OCI-M2 (cell line): ENCODE measurements around the gene FBXL17.
"Not testable (repeated sequence)": the region's sequence is repeated elsewhere in the genome, so short reads cannot be mapped to it uniquely, and the experiment has no call there.

ENCODE experiments used
- DNase-seq: peaks from one replicate; lab custom pipeline; 2025; ENCODE audit not compliant: unreplicated experiment; lab: John Stamatoyannopoulos, UW

The FBXL17 gene

DNA sequence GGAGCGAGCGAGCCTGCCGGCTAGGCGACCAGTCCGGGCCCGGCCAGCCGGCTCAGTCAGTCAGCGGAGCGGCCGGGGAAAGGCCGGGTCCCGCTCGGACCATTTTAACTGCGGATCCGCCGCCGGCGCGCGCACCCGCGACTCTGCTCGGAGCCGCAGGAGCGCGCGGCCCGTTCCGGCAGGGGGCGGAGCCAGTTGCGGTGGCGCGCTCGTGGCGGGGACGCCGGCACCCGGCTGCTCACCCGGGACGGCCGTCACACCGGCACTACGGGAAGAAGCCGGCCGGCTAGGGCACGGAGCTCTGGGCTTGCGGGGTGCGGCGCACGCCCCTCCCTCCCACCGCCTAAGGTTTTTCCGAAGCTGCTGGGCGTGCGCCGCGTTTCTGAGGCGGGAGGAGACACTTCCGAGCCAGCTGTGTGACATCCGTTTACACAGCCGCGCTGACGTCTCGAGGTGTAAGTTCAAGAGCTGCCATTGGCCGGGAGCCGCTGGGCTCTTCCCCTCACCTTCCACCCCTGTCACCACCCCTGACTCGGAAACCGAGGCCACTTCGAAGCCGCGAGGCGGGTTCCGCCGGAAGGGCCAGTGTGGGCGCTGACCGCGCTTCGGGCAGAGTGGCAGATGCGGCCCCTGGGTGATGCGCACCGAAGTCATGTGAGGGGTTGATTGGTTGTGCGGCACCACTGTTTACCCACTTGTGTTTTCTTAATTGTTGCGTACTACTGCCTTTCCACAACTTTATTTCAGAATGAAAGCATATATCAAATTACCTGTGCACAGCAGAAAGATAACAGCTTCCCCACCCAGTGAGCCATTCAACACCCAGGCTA lies at the start of gene FBXL17:
Gene FBXL17, minus strand, starts transcription at position 145 of the 830 bp plus-strand sequence.
- peak; percentile 28 for DNase-seq

DNA sequence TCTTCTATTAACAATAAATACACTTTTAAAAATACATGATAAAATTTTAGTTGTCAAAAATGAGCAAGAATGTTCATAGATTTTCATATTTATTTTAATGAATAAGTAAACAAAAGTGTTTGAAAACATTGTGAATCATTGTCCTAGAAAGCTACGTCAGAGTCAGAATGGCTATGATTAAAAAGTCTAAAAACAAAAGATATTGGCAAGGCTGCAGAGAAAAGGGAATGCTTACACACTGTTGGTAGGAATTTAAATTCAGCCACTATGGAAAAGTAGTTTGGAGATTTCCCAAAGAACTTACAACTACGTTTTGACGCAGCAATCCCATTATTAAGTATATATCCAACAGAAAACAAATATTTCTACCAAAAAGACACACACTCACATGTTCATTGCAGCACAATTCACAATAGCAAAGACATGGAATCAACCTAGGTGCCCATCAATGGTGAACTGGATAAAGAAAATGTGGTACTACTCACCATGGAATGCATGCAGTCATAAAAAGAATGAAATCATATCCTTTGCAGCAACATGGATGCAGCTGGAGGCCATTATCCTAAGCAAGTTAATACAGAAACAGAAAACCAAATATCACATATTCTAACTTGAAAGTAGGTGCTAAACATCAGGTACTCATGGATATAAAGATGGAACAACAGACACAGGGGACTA lies 49.2 kb upstream of the FBXL17 start:
- no peak for DNase-seq

DNA sequence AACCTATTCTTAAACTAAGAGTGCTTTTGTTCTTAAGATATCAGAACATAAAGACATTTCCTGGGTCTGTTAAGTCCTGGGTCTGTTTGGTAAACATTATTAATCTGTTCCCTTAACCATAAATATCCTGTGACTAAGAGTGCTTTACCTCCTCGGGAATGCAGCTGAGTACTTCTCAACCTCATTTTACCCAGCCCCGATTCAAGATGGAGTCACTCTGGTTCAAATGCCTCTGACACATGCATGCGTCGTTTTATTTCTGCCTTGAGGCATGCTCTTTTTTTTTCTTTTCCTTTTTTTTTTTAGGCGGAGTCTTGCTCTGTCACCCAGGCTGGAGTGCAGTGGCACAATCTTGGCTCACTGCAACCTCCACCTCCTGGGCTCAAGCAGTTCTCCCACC lies 39.8 kb upstream of the FBXL17 start:
- no peak for DNase-seq

DNA sequence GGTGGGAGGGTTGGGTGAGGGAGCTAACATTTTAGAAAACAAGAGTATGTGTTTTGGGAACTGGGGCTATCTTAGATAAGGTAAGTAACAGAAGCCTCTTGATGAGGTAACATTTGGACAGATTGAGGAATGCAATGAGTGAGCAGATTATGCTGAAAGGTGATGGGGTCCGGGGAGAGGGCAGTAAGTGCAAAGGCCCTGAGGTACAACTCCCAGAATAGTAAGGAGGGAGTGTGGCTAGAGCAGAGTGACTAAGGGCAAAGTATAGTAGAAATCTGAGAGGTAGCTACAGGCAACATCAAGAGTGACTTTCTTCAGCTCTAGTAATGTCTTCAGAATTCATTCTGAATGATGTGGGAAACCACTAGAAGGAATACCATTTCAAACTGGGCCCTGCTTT lies 38.9 kb upstream of the FBXL17 start:
- DNase-seq = no peak

DNA sequence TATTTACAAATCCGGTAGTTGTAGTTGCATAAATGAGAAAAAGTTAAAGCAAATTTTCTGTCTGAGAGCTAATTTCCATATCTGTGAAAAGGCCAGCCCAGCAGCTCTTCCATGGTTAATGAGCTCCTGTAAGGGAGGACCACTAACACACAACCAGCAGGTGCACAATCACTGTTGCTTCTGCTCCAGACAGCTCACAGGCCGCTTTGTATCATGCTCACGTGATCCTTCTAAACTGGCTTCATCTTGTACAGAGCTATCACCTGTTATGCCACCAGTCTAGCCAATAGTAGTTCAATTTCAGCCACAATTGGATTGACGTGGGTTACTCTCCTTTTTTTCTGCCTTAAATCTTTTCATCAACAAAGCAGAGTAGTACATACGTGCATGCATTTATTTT lies 38.3 kb upstream of the FBXL17 start:
- no peak for DNase-seq

DNA sequence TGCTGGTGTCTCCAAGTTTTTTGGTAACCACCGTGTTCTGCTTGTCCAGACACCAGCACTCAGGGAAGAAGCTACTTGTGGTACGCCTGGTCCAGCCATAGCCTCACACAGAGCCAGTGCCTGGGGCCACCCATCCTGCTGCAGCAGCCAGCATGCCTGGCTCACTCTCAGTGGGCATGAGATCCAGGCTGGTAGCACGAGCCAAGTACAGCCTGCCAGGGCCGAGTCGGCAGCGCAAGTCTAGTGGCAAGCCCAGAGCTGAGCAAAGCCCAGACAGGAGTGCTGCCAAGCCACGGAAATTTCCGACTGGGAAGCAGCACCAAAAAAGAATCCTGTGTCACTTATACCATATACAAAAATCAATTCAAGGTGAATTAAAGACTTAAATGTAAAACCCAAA lies 36.3 kb upstream of the FBXL17 start:
- DNase-seq = no peak

DNA sequence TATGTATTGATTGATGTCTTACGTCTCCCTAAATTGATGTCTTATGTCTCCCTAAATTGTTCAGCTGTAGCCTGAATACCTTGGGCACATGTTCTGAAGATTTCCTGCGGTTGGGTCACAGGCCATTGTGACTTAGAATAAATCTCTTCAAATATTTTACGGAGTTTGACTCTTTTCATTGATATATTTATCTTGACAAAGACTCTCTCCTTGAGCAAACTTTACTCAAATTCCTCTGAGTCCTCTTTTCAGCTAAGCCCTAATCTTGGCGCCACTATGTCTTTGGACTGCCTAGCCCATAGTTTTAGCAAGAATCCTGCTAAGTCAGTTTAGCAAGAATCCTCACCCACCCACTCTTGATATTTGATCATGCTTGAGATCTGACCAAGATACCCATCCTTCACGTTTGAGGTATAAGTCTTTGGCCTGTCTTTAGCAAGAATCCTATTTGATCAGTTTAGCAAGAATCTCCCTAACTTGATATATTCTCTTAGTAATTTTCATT lies 35.3 kb upstream of the FBXL17 start:
- no peak for DNase-seq

DNA sequence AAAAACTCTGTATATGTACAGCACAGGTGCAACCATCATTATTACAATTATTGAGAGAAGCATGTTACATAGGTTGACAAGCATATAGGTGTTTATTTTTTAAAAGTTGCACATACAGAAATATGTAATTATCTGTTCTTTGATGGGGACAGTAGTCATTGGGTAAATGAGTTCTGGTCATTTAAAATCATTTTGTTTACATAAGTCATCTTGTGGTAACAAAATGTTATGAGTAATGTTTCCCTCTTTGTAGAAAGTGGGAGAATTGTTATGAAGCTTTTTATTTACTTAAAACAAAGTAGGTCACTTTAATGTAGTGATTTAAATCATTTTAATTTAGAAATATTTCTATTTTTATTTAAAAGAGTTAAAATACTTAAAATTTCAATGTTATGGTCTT lies 33.8 kb upstream of the FBXL17 start:
- no peak for DNase-seq

DNA sequence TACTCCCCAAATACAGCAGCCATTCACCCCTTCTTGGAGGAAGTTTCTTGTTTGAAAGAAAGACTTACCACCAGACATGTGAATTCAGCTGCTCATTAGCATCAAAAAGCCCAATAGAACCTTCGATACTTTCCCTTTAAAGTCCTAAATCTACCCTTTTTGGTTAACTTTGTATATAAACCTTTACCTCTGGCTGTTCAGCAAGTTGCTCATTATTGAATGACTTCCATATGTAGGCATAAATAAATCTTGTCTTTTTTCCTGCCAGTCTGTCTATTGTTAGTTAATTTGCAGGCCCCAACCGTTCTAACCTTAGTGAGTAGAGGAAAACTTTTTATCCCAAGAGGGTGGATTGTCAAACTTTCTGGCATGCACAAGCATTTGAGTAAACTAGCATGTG lies 27.9 kb upstream of the FBXL17 start:
- no peak for DNase-seq

DNA sequence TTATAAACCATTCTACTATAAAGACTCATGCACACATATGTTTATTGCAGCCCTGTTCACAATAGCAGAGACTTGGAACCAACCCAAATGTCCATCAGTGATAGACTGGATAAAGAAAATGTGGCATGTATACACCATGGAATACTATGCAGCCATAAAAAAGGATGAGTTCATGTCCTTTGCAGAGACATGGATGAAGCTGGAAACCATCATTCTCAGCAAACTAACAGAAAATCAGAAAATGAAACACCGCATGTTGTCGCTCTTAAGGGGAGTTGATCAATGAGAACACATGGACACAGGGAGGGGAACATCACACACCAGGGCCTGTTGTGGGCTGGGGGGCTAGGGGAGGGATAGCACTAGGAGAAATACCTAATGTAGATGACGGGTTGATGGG lies 23.3 kb upstream of the FBXL17 start:
- DNase-seq = not testable (repeated sequence)

DNA sequence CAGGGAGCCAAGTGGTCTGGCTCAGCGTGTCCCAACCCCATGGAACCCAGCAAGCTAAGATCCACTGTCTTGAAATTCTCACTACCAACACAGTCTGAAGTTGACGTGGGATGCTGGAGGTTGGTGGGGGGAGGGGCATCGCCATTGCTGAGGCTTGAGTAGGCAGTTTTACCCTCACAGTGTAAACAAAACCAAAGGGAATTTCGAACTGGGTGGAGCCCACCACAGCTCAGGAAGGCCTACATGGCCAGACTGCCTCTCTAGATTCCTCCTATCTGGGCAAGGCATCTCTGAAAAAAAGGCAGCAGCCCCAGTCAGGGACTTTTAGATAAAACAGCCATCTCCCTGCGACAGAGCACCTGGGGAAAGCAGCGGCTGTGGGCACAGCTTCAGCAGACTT lies 17.1 kb upstream of the FBXL17 start:
- no peak for DNase-seq

DNA sequence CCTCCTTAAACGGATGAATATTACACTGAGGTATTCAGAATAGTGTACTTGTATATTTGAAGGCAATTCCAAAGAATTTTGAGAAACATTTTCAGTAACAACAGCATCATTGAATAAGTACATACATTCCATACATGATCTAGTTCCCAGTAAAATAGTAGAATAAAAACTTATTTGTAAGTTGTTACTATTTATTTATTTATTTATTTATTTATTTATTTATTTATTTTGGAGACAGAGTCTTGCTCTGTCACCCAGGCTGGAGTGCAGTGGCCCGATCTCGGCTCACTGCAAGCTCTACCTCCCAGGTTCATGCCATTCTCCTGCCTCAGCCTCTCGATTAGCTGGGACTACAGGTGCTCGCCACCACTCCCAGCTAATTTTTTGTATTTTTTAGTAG lies 14.9 kb upstream of the FBXL17 start:
- DNase-seq = not testable (repeated sequence)

DNA sequence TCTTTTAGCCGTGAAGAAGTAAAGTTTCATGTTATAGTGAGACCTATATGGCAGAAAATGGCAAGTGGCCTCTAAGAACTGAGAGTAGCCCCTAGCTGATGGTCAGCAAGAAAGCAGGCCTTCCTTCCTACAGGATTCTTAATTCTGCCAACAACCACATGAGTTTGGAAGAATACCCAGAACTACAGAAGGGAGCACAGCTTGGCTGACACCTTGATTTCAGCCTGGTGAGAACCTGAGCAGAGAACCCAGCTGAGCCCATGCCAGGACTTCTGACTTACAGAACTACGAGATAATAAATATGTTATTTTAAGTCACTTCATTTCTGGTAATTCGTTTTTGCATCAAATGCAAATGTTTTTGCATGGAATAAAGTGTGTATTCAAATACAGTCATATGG lies 5.9 kb upstream of the FBXL17 start:
- no peak for DNase-seq

DNA sequence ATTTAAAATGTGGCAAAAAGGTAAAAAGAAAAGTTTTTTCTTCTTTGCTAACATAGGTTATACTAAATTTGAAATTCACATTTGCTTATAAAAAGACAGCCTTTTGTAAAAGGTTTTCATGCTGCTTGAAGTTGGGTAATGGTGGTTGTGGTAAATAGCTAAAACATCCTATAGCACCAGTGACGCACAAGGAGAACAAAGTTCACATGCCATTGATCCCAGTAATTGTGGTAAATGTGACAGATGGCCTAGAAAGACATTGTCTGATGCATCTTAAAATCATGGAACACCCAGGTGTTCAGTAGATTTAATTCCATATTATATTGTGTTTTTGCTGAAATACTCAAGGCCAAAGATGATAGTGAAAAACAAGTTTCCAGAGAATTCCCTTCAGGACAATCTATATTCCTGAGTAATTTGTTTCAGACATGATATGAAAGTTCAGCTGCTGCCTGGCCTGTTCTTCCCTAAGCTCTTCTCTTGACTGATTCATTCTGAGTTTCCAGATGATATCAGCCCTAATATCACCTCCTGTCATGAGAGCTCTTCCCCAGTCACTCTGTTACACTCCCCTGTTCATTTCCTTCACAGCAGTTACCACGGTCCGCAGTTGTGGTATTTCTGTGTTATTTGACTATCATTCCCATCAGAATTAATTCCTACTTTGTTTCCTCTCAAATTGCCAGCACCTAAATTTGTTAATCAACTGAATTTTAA lies 4.6 kb upstream of the FBXL17 start:
- no peak for DNase-seq

DNA sequence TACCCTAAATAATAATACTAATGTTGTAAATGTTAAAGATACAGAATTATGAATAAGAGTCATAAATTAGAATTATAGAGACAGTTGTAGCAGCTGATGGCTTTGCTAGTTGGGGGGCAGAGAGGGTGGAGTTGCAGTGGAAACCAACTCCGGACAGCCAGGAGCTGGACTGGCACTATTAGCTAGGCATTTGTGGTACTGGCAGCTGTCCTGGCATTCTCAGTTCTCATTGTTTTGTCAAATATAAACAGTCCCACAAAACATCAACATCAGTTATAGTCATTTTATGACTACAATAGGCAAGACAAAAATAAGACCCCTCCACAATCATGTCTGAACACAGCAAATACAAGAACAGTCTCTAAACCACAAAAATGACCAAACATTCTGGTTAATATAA lies 2.8 kb upstream of the FBXL17 start:
- DNase-seq = no peak

DNA sequence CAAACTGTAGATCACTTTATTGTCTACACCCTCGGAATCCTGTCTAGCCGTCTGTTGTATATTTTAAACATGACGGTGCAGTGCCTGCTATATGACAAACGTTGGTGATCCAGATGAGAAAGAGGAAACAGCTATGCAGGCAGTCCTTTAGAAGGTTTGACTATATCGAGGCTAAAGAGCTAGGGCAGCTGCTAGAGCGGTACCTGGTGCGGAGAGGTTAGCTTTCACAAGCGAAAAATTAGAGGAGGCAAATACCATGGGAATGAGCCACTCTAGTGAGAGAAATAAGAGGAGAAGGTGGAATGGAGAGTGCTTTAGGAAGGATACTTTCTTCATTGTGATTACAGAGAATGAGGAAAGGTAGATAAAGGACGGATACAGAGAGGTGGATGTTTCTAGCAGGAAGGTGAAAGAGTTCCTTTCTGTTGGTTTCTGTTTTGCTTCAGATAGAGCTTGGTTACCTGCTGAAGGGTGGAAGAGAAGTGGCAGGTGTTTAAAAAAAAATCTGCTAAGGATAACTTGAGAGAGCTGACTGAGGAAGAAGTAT lies 959 bp upstream of the FBXL17 start:
- no peak for DNase-seq

DNA sequence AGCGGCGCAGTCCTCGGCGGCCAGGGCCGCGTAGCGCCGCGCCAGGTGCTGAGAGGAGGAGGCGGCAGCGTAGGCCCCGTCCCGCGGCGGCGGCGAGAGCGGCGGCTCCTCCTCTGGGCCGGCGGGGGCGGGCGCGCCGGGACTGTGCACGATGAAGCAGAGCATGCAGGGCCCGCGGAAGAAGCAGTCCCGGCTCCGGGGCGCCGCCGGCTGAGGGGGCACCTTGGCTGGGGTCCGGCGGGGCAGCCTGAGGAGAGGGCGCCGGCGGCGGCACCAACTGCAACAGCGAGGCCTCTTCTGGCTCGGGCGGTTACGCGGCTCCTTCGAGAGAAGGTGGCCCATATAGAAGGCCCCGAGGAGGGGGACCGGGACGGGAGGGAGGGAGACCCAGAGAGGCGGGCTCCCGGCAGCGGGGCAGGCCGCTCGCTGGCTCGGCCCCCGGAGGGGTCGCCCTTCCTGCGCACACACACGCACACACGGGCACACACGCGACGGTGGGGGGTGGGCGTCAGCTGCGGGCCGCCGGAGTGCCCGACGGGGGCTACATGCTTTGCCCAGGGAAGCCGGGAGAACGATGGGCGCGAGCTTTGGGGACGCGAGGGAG lies 446 bp downstream of the FBXL17 start:
- no peak for DNase-seq

DNA sequence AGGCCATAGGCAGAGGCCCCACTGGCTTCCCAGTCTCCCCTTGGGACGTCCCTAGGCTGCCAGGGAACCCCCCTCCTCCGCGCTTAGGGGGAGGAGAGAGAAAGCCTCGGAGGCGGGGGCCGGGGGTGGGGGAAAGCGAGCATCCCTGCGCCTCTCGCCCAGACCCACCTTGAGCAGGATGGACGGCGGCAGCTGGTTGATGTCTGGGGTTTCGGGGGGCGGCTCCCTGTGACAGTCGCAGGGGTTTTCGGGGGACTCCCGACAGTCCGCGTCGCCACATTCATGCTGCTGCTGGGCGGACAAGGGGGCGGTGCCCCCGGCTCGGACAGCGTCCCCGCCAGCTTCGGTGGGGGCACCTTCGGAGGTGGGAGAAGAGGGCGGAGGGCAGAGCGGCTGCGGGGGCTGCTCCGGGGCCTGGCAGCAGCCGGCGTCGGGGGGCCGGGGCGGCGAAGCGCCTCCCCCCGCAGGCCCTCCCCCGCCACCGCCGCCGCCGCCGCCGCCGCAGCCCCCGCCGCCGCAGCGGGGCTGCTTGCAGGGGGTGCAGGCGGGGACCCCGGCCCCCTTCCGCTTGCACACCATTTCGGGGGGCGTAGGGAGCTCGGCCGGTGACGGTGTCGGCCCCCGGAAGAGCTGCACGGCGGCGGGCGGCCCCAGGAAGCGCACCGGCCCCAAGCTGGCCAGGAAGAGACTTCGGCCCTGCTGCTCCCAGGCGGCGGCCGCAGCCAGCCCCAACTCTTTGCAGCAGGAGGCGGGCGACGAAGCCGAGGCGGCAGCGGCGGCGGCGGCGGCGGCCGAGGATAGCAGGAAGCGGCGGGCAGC lies 1.2 kb downstream of the FBXL17 start:
- no peak for DNase-seq

DNA sequence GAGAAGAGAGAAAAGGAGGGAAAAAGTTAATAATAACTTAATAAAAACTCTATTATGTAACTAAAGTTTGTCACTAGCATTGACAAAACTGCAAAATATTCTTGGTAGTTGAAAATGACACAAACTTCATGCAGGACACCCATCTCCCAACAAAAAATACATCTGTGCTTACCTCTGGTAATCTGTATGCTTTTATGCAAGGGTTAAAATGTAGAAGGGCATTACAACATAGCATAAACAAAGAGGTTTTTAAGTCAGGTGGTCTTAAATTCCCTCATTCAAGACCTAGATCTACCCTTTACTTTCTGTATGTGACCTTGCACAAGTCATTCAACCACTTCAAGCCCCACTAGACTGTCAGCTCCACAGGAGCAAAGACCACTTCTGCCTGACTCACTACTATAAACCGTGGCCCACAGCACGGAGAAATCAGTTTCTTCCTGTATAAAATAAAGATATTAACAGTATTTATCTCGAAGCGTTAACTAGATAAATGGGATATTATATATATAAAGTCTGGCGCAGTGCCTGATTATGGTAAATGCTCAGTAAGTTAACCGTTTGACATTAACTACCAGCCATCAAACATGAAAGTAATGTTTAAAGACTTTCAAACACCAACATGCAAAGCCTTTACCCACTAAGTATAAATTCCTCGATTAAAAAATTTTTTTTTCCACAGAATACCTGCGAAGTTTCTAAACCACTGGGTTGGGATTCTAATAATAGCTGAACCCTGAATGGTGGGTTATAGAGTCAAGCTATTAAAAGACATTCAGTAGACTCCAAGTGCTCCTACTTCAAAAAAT lies 2.0 kb downstream of the FBXL17 start:
- no peak for DNase-seq
